RWPE1 (cell line): Measurements from ENCODE around the gene ARHGEF26.

Experiments used
- CTCF ChIA-PET: fragments of 350-600 bp; sonication (Branson Sonifier 250); formaldehyde crosslinking; extraction: SDS; loops from one replicate; lab custom pipeline; 2021; lab: Yijun Ruan, JAX
- POLR2A ChIA-PET: fragments of 400-600 bp; formaldehyde crosslinking; extraction: SDS; loops from one replicate; lab custom pipeline; 2020; ENCODE audit warnings: antibody characterized with exemption; ENCODE audit not compliant: low non-redundant PET; lab: Yijun Ruan, JAX
- DNase-seq: peaks from one replicate; pipeline ENCODE4 v3.0.0; 2012; ENCODE audit warnings: low spot score
- H3K27ac ChIP-seq: fragments of 450-650 bp; 2 replicates; pipeline ENCODE4 v1.5.1; 2017
- CTCF ChIP-seq: fragments of 450-650 bp; conservative IDR thresholded peaks from 2 replicates; pipeline ENCODE4 v1.5.1; 2017; ENCODE audit warnings: low read depth, mild to moderate bottlenecking

Gene ARHGEF26

GRCh38 chr3:154131830-154132229 is 10.6 kb downstream of the ARHGEF26 start:
- no peak overlapping the region for H3K27ac ChIP-seq
- ChIA-PET POLR2A (no interaction called here), CTCF (no interaction called here)
- no peak for DNase-seq
- TF ChIP-seq CTCF = no peak

GRCh38 chr3:154132777-154133375 is 11.7 kb downstream of the ARHGEF26 start:
- ChIA-PET POLR2A (no interaction called here), CTCF (interaction anchor here (0.7 kb wide), 1 partner anchor 1108 kb away, joined by 3 read pairs; no protein-coding TSS in a partner anchor)
- DNase-seq = no peak
- TF ChIP-seq CTCF = no peak
- H3K27ac ChIP-seq = no peak overlapping the region

GRCh38 chr3:154135511-154136173 is 14.5 kb downstream of the ARHGEF26 start:
- no peak for DNase-seq
- POLR2A ChIA-PET = no interaction called here
- CTCF ChIA-PET = no interaction called here
- no peak overlapping the region for H3K27ac ChIP-seq
- no peak for TF ChIP-seq CTCF

GRCh38 chr3:154137036-154137435 is 15.8 kb downstream of the ARHGEF26 start:
- CTCF ChIA-PET = interaction anchor here (0.6 kb wide), 1 partner anchor 11 kb away, joined by 4 read pairs; no protein-coding TSS in a partner anchor
- POLR2A ChIA-PET = no interaction called here
- TF ChIP-seq CTCF = no peak
- no peak for DNase-seq
- no peak overlapping the region for H3K27ac ChIP-seq

- no peak for DNase-seq
- ChIA-PET CTCF (interaction anchor here (0.6 kb wide), 1 partner anchor 527 kb away, joined by 6 read pairs; no protein-coding TSS in a partner anchor), POLR2A (no interaction called here)
- H3K27ac ChIP-seq = no peak overlapping the region
- no peak for TF ChIP-seq CTCF
These were observed 18.8 kb downstream of the ARHGEF26 start for GRCh38 chr3:154139996-154140436.

GRCh38 chr3:154142608-154143007 is 21.4 kb downstream of the ARHGEF26 start:
- no peak for TF ChIP-seq CTCF
- DNase-seq = peak; percentile 25
- POLR2A ChIA-PET = no interaction called here
- CTCF ChIA-PET = interaction anchor here (1.0 kb wide), 1 partner anchor 872 kb away, joined by 4 read pairs; no protein-coding TSS in a partner anchor
- H3K27ac ChIP-seq = no peak overlapping the region
